ENCODE results near the gene MCRIP1. TPM values are rescaled to one million over a fixed set of nuclear protein-coding genes. Genes with fewer than 3 reads are reported as not detected.

Gene MCRIP1
- total and polyA plus RNA-seq, 2 of the 13 experiments (the other 11 are each of a cell fraction or from before 2014, with no cell fraction given) = 79.7 to 84.9 TPM

DNA sequence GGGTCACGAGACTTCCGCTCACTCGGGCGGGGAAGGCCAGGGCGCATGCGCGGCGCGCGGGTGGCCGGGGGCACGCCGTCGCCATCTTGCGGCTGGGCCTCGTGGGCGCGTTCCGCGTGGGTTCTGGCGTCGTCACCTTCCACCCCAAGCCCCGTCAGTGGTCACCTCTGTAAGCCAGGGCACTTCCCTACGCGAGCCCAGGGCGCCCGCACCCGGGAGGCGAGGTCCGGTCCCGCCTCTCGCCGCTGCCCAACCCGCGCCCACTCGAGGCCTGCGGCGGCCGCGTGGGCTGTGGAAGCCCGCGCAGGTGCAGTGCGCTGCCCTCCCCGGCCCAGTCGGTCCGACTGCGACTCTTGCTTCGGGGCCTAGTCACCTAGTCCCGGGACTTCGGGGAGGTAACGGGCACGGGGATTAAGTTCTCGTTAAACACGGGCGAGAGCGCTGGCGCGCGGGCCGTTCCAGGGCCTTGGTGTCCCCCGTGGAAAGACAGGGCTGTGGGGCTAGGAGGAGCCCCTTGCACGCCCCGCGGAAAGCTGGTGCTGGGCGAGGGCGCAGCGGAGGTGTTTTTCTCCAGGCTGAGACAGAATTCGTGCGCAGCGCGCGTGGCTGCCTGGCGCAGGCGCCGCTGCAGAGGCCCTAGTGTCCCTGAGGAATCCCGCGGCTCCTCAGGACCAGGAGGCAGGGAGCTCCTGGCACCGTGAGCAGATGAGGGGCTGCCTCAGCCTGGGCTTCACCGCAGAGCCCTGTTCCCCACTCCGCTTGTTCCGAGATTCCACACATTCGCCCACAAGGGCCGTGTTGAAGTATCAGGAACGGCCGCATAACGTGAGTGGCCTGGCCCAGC lies 38.5 kb upstream of the MCRIP1 start (continued):
- no peak for TF ChIP-seq TRAFD1 (CRISPR knock-in tag; IDR thresholded peaks at IDR 0.05; ENCODE audit: borderline replicate concordance)
- no peak for TF ChIP-seq MAFF (IDR thresholded peaks at IDR 0.05; ENCODE audit: low read depth, low read length)
- peak; percentile 99 for TF ChIP-seq ZNF547 (CRISPR knock-in tag; IDR thresholded peaks at IDR 0.05)
- no peak for TF ChIP-seq SIN3A (IDR thresholded peaks at IDR 0.05; ENCODE audit: borderline replicate concordance, low read depth, low read length)
- peak; percentile 74; the same call in 1 of the 2 replicates for TF ChIP-seq ZNF205 (CRISPR knock-in tag; IDR thresholded peaks at IDR 0.05)
- TF ChIP-seq, protein P1, sequence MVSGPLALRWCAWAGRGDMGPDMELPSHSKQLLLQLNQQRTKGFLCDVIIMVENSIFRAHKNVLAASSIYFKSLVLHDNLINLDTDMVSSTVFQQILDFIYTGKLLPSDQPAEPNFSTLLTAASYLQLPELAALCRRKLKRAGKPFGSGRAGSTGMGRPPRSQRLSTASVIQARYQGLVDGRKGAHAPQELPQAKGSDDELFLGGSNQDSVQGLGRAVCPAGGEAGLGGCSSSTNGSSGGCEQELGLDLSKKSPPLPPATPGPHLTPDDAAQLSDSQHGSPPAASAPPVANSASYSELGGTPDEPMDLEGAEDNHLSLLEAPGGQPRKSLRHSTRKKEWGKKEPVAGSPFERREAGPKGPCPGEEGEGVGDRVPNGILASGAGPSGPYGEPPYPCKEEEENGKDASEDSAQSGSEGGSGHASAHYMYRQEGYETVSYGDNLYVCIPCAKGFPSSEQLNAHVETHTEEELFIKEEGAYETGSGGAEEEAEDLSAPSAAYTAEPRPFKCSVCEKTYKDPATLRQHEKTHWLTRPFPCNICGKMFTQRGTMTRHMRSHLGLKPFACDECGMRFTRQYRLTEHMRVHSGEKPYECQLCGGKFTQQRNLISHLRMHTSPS (CRISPR knock-in tag; IDR thresholded peaks at IDR 0.05; ENCODE audit: low read depth) = no peak; the same call in 1 of the 2 replicates
- TF ChIP-seq ZNF563 (CRISPR knock-in tag; IDR thresholded peaks at IDR 0.05) = peak; percentile 99; the same call in 1 of the 2 replicates
- peak in 1 of 2 experiments; percentile 58; a peak in 2 of 4 replicates for TF ChIP-seq POLR2A (IDR thresholded peaks at IDR 0.05; ENCODE audit: insufficient read depth in 1 of 2, low read depth in 2 of 2, low read length in 2 of 2)
- peak; percentile 74 for TF ChIP-seq ZZZ3 (CRISPR knock-in tag; IDR thresholded peaks at IDR 0.05; ENCODE audit: borderline replicate concordance)
- peak; percentile 74 for TF ChIP-seq CTCF (CRISPR knock-in tag; IDR thresholded peaks at IDR 0.05)
- no peak for TF ChIP-seq EED (CRISPR knock-in tag; IDR thresholded peaks at IDR 0.05)
- TF ChIP-seq, protein P2, sequence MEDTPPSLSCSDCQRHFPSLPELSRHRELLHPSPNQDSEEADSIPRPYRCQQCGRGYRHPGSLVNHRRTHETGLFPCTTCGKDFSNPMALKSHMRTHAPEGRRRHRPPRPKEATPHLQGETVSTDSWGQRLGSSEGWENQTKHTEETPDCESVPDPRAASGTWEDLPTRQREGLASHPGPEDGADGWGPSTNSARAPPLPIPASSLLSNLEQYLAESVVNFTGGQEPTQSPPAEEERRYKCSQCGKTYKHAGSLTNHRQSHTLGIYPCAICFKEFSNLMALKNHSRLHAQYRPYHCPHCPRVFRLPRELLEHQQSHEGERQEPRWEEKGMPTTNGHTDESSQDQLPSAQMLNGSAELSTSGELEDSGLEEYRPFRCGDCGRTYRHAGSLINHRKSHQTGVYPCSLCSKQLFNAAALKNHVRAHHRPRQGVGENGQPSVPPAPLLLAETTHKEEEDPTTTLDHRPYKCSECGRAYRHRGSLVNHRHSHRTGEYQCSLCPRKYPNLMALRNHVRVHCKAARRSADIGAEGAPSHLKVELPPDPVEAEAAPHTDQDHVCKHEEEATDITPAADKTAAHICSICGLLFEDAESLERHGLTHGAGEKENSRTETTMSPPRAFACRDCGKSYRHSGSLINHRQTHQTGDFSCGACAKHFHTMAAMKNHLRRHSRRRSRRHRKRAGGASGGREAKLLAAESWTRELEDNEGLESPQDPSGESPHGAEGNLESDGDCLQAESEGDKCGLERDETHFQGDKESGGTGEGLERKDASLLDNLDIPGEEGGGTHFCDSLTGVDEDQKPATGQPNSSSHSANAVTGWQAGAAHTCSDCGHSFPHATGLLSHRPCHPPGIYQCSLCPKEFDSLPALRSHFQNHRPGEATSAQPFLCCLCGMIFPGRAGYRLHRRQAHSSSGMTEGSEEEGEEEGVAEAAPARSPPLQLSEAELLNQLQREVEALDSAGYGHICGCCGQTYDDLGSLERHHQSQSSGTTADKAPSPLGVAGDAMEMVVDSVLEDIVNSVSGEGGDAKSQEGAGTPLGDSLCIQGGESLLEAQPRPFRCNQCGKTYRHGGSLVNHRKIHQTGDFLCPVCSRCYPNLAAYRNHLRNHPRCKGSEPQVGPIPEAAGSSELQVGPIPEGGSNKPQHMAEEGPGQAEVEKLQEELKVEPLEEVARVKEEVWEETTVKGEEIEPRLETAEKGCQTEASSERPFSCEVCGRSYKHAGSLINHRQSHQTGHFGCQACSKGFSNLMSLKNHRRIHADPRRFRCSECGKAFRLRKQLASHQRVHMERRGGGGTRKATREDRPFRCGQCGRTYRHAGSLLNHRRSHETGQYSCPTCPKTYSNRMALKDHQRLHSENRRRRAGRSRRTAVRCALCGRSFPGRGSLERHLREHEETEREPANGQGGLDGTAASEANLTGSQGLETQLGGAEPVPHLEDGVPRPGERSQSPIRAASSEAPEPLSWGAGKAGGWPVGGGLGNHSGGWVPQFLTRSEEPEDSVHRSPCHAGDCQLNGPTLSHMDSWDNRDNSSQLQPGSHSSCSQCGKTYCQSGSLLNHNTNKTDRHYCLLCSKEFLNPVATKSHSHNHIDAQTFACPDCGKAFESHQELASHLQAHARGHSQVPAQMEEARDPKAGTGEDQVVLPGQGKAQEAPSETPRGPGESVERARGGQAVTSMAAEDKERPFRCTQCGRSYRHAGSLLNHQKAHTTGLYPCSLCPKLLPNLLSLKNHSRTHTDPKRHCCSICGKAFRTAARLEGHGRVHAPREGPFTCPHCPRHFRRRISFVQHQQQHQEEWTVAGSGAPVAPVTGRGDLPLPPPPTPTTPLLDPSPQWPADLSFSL (CRISPR knock-in tag; IDR thresholded peaks at IDR 0.05) = no peak
- peak; percentile 81; the same call in 1 of the 2 replicates for TF ChIP-seq KLF9 (CRISPR knock-in tag; IDR thresholded peaks at IDR 0.05; ENCODE audit: low read depth)
- peak; percentile 65 for TF ChIP-seq SKI (IDR thresholded peaks at IDR 0.05; ENCODE audit: partially characterized antibody)
- TF ChIP-seq ZNF616 (CRISPR knock-in tag; IDR thresholded peaks at IDR 0.05; ENCODE audit: low read depth) = peak; percentile 94
